ENCODE measurements around the gene PPP1R14B.

GRCh38 chr11:64204080-64204440 is 42.7 kb downstream of the PPP1R14B start:
- no peak for TF ChIP-seq POLR2A (IDR thresholded peaks at IDR 0.05)
- no peak for TF ChIP-seq CTCF (IDR thresholded peaks at IDR 0.05)

Data from ovary (tissue), 3 donors.